T-helper 22 cell (primary cell): ENCODE results near the gene CCDC82.

Source experiments
- DNase-seq: peaks from one replicate; pipeline ENCODE4 v3.0.0-alpha.2; 2020; ENCODE audit warnings: low read depth

The CCDC82 gene

GRCh38 chr11:96329419-96329818, 60.3 kb downstream of the CCDC82 start:
- no peak for DNase-seq

- no peak for DNase-seq
Measured at GRCh38 chr11:96328395-96329010, 61.2 kb downstream of the CCDC82 start.

- DNase-seq = no peak
Measured at GRCh38 chr11:96326959-96327358, 62.8 kb downstream of the CCDC82 start.

- DNase-seq = no peak
Measured at GRCh38 chr11:96324912-96325311, 64.8 kb downstream of the CCDC82 start.

GRCh38 chr11:96323642-96323985, 66.1 kb downstream of the CCDC82 start:
- no peak for DNase-seq

GRCh38 chr11:96322775-96323641, 66.7 kb downstream of the CCDC82 start:
- DNase-seq = no peak

- no peak for DNase-seq
Measured at GRCh38 chr11:96321091-96321490, 68.6 kb downstream of the CCDC82 start.

- no peak for DNase-seq
Measured at GRCh38 chr11:96319898-96320656, 69.6 kb downstream of the CCDC82 start.

- no peak for DNase-seq
Measured at GRCh38 chr11:96318850-96319249, 70.9 kb downstream of the CCDC82 start.

- no peak for DNase-seq
Measured at GRCh38 chr11:96318399-96318798, 71.3 kb downstream of the CCDC82 start.

GRCh38 chr11:96317985-96318384, 71.7 kb downstream of the CCDC82 start:
- no peak for DNase-seq

- DNase-seq = no peak
Measured at GRCh38 chr11:96317571-96317970, 72.1 kb downstream of the CCDC82 start.

GRCh38 chr11:96316869-96317268, 72.8 kb downstream of the CCDC82 start:
- no peak for DNase-seq

GRCh38 chr11:96315476-96315875, 74.2 kb downstream of the CCDC82 start:
- no peak for DNase-seq

- no peak for DNase-seq
Measured at GRCh38 chr11:96314326-96315020, 75.2 kb downstream of the CCDC82 start.

- no peak for DNase-seq
Measured at GRCh38 chr11:96313163-96313562, 76.5 kb downstream of the CCDC82 start.

- DNase-seq = no peak
Measured at GRCh38 chr11:96311120-96311568, 78.6 kb downstream of the CCDC82 start.

- DNase-seq = no peak
Measured at GRCh38 chr11:96310236-96310635, 79.5 kb downstream of the CCDC82 start.

- DNase-seq = no peak
Measured at GRCh38 chr11:96309643-96310017, 80.1 kb downstream of the CCDC82 start.

GRCh38 chr11:96309016-96309642, 80.6 kb downstream of the CCDC82 start:
- DNase-seq = no peak

- DNase-seq = no peak
Measured at GRCh38 chr11:96307776-96308140, 82.0 kb downstream of the CCDC82 start.
